ENCODE measurements around the gene R3HCC1L. TPM values are rescaled to one million over a fixed set of nuclear protein-coding genes. Genes with fewer than 3 reads are reported as not detected.
A peak's percentile ranks its signal among the peaks of the same experiment; 100 is the strongest.

R3HCC1L gene
- total RNA-seq, 1 experiment from 2014 or later, result 14.1 TPM

GRCh38 chr10:98238391-98238790 is 103.9 kb downstream of the R3HCC1L start:
- Histone ChIP-seq H3K27me3 (replicated peaks) (no peaks in the 10 kb centered on the region), H3K4me1 (replicated peaks) (no peaks in the 10 kb centered on the region), H3K27ac (no peak overlapping the region), H3K9me3 (replicated peaks) (no peaks in the 10 kb centered on the region), H3K36me3 (peaks cover 39% of the 10 kb centered on the region), H3K4me3 (no peak overlapping the region)
- no peak for DNase-seq (ENCODE audit: low read depth in 1 of 2, low spot score in 2 of 2)

- no peak for DNase-seq (ENCODE audit: low read depth in 1 of 2, low spot score in 2 of 2)
- Histone ChIP-seq H3K4me1 (replicated peaks) (no peaks in the 10 kb centered on the region), H3K9me3 (replicated peaks) (no peaks in the 10 kb centered on the region), H3K27me3 (replicated peaks) (no peaks in the 10 kb centered on the region), H3K4me3 (no peak overlapping the region), H3K27ac (no peak overlapping the region), H3K36me3 (peaks cover 42% of the 10 kb centered on the region)
Observed at GRCh38 chr10:98240524-98240923, 106.1 kb downstream of the R3HCC1L start.

DNA sequence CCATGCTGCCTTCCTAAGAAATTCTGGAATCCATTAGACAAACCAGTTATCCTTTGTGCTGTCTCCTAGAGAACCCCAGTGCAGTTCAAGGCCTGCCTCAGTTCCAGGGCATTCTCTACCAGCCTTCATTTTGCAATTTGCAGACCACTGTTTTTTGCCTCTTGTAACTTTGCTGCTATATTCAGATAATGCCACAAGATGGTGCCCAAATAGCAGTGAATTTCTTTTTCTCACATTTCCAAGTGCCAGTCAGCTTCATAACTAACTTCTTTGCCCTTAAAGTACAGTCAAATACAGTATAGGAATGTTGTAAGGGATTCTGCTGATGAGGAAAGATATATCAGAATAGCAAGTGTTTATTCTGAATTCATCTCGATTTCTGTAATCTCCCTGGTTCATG is 108.4 kb downstream of the R3HCC1L start:
- no peak for DNase-seq (ENCODE audit: low read depth in 1 of 2, low spot score in 2 of 2)
- Histone ChIP-seq H3K9me3 (replicated peaks) (no peaks in the 10 kb centered on the region), H3K27me3 (replicated peaks) (no peaks in the 10 kb centered on the region), H3K4me3 (no peak overlapping the region), H3K36me3 (peaks cover 29% of the 10 kb centered on the region), H3K4me1 (replicated peaks) (peaks cover 5% of the 10 kb centered on the region; the same call in 1 of the 2 replicates), H3K27ac (no peak overlapping the region)

GRCh38 chr10:98244141-98244540 is 109.7 kb downstream of the R3HCC1L start:
- H3K4me1 ChIP-seq (replicated peaks), result peaks cover 5% of the 10 kb centered on the region; the same call in 1 of the 2 replicates
- H3K27me3 ChIP-seq (replicated peaks), result no peaks in the 10 kb centered on the region
- H3K36me3 ChIP-seq, result peaks cover 33% of the 10 kb centered on the region
- no peak overlapping the region for H3K4me3 ChIP-seq
- H3K9me3 ChIP-seq (replicated peaks), result no peaks in the 10 kb centered on the region
- no peak for DNase-seq (ENCODE audit: low read depth in 1 of 2, low spot score in 2 of 2)
- no peak overlapping the region for H3K27ac ChIP-seq

DNA sequence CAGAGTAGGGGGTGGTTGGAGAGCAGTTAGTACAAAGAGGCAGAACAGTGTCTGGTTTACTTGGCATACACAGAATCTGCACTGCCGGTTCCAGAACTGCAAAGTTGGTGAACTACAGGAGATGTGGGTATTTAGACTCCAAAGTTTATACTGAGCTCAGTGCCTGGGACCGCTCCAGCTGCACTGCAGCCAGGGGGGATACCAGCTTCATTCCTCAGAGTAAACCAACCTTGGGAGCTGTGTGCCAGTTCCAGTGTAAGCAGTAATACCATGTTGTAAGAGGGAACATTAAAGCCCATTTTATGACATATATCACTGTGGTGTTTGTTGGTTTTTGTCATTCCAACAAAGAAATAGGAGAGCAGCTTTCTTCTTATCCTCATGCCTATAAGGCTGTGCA is 110.1 kb downstream of the R3HCC1L start:
- H3K4me1 ChIP-seq (replicated peaks), result peaks cover 5% of the 10 kb centered on the region; the same call in 1 of the 2 replicates
- H3K27ac ChIP-seq, result no peak overlapping the region
- no peak for DNase-seq (ENCODE audit: low read depth in 1 of 2, low spot score in 2 of 2)
- H3K9me3 ChIP-seq (replicated peaks), result no peaks in the 10 kb centered on the region
- no peaks in the 10 kb centered on the region for H3K27me3 ChIP-seq (replicated peaks)
- peaks cover 33% of the 10 kb centered on the region for H3K36me3 ChIP-seq
- H3K4me3 ChIP-seq, result no peak overlapping the region

DNA sequence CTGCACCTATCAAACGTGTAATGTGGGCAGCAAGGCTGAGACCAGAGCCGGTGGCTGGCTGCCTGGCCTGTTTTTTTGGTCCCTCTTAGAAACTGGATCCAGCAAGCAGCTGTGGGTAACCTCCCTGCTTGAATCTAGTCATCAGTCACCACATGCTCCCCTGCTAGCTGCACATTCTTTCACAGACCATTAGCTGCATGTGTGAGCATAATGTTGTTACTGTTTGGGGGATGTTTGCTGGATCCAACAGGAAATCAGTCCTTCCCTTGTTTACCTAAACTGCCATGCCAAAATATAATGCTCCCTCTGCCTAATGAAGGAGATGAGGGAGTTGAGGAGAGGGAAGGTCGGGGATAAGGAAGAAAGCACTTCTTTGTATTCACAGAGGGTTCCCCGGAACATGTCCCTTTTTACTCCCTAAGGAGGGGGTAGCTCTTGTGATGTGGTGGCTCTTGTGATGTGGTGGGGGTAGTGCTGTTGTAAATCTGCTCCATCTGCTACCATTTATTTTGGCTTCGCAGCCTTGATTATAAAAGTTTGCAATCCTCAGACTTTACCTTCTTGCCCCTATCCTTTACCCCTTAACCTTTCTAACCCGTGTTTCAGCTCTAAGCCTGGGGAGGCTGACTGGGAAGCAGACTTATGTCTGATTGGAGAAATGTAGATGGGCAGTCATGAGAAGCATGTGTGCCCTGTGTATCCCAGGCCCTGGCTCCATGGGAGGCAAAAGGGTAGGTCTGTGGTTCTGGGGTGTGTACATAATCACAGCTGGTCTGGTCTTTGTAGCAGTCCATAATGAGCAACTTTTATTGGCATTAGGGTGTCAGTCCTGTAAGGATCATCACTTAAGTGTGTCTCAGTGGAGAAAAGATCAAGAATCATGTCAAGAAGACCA is 112.7 kb downstream of the R3HCC1L start:
- Histone ChIP-seq H3K36me3 (peaks cover 37% of the 10 kb centered on the region), H3K4me1 (replicated peaks) (peaks cover 5% of the 10 kb centered on the region; the same call in 1 of the 2 replicates), H3K9me3 (replicated peaks) (no peaks in the 10 kb centered on the region), H3K27me3 (replicated peaks) (no peaks in the 10 kb centered on the region), H3K4me3 (no peak overlapping the region), H3K27ac (no peak overlapping the region)
- DNase-seq (ENCODE audit: low read depth in 1 of 2, low spot score in 2 of 2), result peak in 1 of 2 experiments; percentile 31

GRCh38 chr10:98248018-98248417 is 113.6 kb downstream of the R3HCC1L start:
- Histone ChIP-seq H3K27ac (no peak overlapping the region), H3K4me3 (no peak overlapping the region), H3K36me3 (peaks cover 37% of the 10 kb centered on the region), H3K27me3 (replicated peaks) (no peaks in the 10 kb centered on the region), H3K9me3 (replicated peaks) (no peaks in the 10 kb centered on the region), H3K4me1 (replicated peaks) (peaks cover 5% of the 10 kb centered on the region; the same call in 1 of the 2 replicates)
- no peak for DNase-seq (ENCODE audit: low read depth in 1 of 2, low spot score in 2 of 2)

DNA sequence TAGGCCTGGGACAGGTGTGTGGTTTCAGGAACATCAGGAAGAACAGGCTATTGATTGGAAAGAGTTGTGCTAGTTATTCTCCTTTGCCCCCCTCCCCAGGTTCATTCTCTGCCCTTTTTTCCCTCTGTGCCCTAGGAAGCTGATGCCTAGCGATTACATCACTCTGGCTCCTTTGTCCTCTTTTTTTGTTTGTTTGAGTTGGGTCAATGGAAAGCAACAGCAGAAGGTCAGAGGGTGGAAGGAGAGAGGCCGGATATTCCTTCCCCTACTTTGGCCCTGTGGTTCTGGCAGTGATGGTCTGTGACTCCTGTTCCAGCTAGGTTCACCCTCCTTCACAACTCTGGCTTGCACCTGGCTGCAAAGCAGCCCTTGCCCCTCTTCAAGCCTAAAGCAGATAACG is 114.7 kb downstream of the R3HCC1L start:
- H3K4me1 ChIP-seq (replicated peaks), result peaks cover 5% of the 10 kb centered on the region; the same call in 1 of the 2 replicates
- no peak for DNase-seq (ENCODE audit: low read depth in 1 of 2, low spot score in 2 of 2)
- no peaks in the 10 kb centered on the region for H3K27me3 ChIP-seq (replicated peaks)
- H3K9me3 ChIP-seq (replicated peaks), result no peaks in the 10 kb centered on the region
- H3K4me3 ChIP-seq, result no peak overlapping the region
- no peak overlapping the region for H3K27ac ChIP-seq
- peaks cover 35% of the 10 kb centered on the region for H3K36me3 ChIP-seq

DNA sequence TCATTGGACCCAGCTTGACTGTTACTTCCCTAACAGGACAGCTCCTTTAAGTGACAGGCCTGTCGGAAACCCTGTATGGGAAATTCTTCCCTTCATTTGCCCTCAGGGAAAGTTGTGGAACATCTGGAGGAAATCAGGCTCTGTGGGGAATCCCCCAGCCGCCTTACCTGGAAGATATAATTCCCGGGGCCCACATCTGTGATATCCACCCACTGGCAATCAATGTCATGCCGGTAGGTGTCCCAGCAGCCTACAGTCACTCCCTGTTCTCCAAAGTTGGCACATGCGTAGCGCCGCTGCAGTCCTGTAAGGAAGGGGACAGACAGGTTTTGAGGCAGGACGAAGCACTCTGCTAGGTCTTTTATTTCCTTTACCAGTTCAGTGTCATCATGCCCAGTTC is 116.9 kb downstream of the R3HCC1L start:
- H3K4me3 ChIP-seq, result no peak overlapping the region
- H3K4me1 ChIP-seq (replicated peaks), result peaks cover 4% of the 10 kb centered on the region; the same call in 1 of the 2 replicates
- DNase-seq (ENCODE audit: low read depth in 1 of 2, low spot score in 2 of 2), result no peak
- H3K27me3 ChIP-seq (replicated peaks), result no peaks in the 10 kb centered on the region
- H3K27ac ChIP-seq, result no peak overlapping the region
- H3K9me3 ChIP-seq (replicated peaks), result no peaks in the 10 kb centered on the region
- H3K36me3 ChIP-seq, result peaks cover 13% of the 10 kb centered on the region

DNA sequence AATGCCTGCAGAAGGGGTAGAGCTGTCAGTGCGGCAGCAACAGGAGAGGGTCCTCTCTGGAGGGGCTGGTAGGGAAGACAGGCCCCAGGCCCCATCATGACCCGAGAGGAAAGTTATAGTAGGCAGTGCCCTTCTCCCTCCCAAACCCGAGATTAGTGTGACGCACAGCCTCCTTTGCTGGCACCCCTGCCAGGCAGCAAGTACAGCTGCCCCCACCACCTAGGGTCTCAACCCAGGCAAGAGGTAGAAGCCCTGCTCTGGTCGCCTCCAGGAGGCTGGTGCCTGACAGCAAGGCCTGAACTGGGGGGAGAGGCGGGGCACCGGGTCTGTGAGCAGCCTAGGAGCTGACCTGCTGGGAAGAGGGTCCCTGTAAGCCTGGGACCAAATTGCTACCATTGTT is 118.0 kb downstream of the R3HCC1L start:
- Histone ChIP-seq H3K36me3 (peaks cover 12% of the 10 kb centered on the region; the same call in 1 of the 2 replicates), H3K27me3 (replicated peaks) (no peaks in the 10 kb centered on the region), H3K9me3 (replicated peaks) (no peaks in the 10 kb centered on the region)

GRCh38 chr10:98253499-98253898 is 119.0 kb downstream of the R3HCC1L start:
- no peaks in the 10 kb centered on the region for H3K4me1 ChIP-seq (replicated peaks)
- H3K27ac ChIP-seq, result no peak overlapping the region
- DNase-seq (ENCODE audit: low read depth in 1 of 2, low spot score in 2 of 2), result no peak
- no peaks in the 10 kb centered on the region for H3K9me3 ChIP-seq (replicated peaks)
- H3K4me3 ChIP-seq, result no peak overlapping the region
- peaks cover 12% of the 10 kb centered on the region; the same call in 1 of the 2 replicates for H3K36me3 ChIP-seq
- no peaks in the 10 kb centered on the region for H3K27me3 ChIP-seq (replicated peaks)

More for the DNA sequence above, 118.0 kb downstream of the R3HCC1L start:
- H3K27ac ChIP-seq, result no peak overlapping the region
- no peaks in the 10 kb centered on the region for H3K4me1 ChIP-seq (replicated peaks)
- no peak overlapping the region for H3K4me3 ChIP-seq
- no peak for DNase-seq (ENCODE audit: low read depth in 1 of 2, low spot score in 2 of 2)

GRCh38 chr10:98254234-98254974 is 119.9 kb downstream of the R3HCC1L start:
- no peaks in the 10 kb centered on the region for H3K27me3 ChIP-seq (replicated peaks)
- DNase-seq (ENCODE audit: low read depth in 1 of 2, low spot score in 2 of 2), result no peak
- no peak overlapping the region for H3K27ac ChIP-seq
- H3K4me3 ChIP-seq, result no peak overlapping the region
- peaks cover 4% of the 10 kb centered on the region; the same call in 1 of the 2 replicates for H3K4me1 ChIP-seq (replicated peaks)
- peaks cover 7% of the 10 kb centered on the region; the same call in 1 of the 2 replicates for H3K36me3 ChIP-seq
- H3K9me3 ChIP-seq (replicated peaks), result no peaks in the 10 kb centered on the region

- H3K36me3 ChIP-seq, result peaks cover 4% of the 10 kb centered on the region; the same call in 1 of the 2 replicates
Observed at GRCh38 chr10:98255146-98255877, 120.9 kb downstream of the R3HCC1L start.

More at GRCh38 chr10:98255146-98255877, 120.9 kb downstream of the R3HCC1L start:
- no peak overlapping the region for H3K4me3 ChIP-seq
- H3K9me3 ChIP-seq (replicated peaks), result no peaks in the 10 kb centered on the region
- H3K4me1 ChIP-seq (replicated peaks), result peaks cover 12% of the 10 kb centered on the region
- DNase-seq (ENCODE audit: low read depth in 1 of 2, low spot score in 2 of 2), result no peak
- no peaks in the 10 kb centered on the region for H3K27me3 ChIP-seq (replicated peaks)
- H3K27ac ChIP-seq, result no peak overlapping the region

Data from SJSA1 (cell line).